Measurements from ENCODE around the gene PARD3B.

GRCh38 chr2:205130111-205130829, 585.0 kb downstream of the PARD3B start:
- TF ChIP-seq CTCF (IDR thresholded peaks at IDR 0.05 in 2 of 3, conservative IDR thresholded peaks at IDR 0.05 in 1 of 3; ENCODE audit: borderline replicate concordance in 1 of 3, insufficient read depth in 1 of 3, low read depth in 2 of 3, low read length in 2 of 3) (no peak), POLR2AphosphoS5 (IDR thresholded peaks at IDR 0.05; ENCODE audit: low read depth, low read length) (no peak), EZH2phosphoT487 (IDR thresholded peaks at IDR 0.05; ENCODE audit: borderline replicate concordance) (no peak)
